Measurements from ENCODE around the gene LINC01488. TPM values are rescaled to one million over a fixed set of nuclear protein-coding genes. Genes with fewer than 3 reads are reported as not detected.

Gene LINC01488
- total and polyA plus RNA-seq, 2 experiments from 2014 or later, result not detected

GRCh38 chr11:69463181-69463994 is 18.1 kb upstream of the LINC01488 start (continued):
- TF ChIP-seq, protein P1, sequence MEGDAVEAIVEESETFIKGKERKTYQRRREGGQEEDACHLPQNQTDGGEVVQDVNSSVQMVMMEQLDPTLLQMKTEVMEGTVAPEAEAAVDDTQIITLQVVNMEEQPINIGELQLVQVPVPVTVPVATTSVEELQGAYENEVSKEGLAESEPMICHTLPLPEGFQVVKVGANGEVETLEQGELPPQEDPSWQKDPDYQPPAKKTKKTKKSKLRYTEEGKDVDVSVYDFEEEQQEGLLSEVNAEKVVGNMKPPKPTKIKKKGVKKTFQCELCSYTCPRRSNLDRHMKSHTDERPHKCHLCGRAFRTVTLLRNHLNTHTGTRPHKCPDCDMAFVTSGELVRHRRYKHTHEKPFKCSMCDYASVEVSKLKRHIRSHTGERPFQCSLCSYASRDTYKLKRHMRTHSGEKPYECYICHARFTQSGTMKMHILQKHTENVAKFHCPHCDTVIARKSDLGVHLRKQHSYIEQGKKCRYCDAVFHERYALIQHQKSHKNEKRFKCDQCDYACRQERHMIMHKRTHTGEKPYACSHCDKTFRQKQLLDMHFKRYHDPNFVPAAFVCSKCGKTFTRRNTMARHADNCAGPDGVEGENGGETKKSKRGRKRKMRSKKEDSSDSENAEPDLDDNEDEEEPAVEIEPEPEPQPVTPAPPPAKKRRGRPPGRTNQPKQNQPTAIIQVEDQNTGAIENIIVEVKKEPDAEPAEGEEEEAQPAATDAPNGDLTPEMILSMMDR (conservative IDR thresholded peaks at IDR 0.05; ENCODE audit: low read depth in 2 of 2), result no peak
- TF ChIP-seq JUNB (IDR thresholded peaks at IDR 0.05; ENCODE audit: unreplicated experiment), result no peak
- TF ChIP-seq ZNF114 (CRISPR knock-in tag; IDR thresholded peaks at IDR 0.05), result no peak
- TF ChIP-seq, protein P2, sequence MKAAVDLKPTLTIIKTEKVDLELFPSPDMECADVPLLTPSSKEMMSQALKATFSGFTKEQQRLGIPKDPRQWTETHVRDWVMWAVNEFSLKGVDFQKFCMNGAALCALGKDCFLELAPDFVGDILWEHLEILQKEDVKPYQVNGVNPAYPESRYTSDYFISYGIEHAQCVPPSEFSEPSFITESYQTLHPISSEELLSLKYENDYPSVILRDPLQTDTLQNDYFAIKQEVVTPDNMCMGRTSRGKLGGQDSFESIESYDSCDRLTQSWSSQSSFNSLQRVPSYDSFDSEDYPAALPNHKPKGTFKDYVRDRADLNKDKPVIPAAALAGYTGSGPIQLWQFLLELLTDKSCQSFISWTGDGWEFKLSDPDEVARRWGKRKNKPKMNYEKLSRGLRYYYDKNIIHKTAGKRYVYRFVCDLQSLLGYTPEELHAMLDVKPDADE (IDR thresholded peaks at IDR 0.05), result no peak
- no peak for TF ChIP-seq EZH2 (IDR thresholded peaks at IDR 0.05; ENCODE audit: low read depth, unreplicated experiment)
- TF ChIP-seq EZH2phosphoT487 (IDR thresholded peaks at IDR 0.05; ENCODE audit: unreplicated experiment), result no peak
- no peak for TF ChIP-seq CREB1 (CRISPR knock-in tag; IDR thresholded peaks at IDR 0.05; ENCODE audit: low read depth)
- TF ChIP-seq, protein P3, sequence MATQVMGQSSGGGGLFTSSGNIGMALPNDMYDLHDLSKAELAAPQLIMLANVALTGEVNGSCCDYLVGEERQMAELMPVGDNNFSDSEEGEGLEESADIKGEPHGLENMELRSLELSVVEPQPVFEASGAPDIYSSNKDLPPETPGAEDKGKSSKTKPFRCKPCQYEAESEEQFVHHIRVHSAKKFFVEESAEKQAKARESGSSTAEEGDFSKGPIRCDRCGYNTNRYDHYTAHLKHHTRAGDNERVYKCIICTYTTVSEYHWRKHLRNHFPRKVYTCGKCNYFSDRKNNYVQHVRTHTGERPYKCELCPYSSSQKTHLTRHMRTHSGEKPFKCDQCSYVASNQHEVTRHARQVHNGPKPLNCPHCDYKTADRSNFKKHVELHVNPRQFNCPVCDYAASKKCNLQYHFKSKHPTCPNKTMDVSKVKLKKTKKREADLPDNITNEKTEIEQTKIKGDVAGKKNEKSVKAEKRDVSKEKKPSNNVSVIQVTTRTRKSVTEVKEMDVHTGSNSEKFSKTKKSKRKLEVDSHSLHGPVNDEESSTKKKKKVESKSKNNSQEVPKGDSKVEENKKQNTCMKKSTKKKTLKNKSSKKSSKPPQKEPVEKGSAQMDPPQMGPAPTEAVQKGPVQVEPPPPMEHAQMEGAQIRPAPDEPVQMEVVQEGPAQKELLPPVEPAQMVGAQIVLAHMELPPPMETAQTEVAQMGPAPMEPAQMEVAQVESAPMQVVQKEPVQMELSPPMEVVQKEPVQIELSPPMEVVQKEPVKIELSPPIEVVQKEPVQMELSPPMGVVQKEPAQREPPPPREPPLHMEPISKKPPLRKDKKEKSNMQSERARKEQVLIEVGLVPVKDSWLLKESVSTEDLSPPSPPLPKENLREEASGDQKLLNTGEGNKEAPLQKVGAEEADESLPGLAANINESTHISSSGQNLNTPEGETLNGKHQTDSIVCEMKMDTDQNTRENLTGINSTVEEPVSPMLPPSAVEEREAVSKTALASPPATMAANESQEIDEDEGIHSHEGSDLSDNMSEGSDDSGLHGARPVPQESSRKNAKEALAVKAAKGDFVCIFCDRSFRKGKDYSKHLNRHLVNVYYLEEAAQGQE (IDR thresholded peaks at IDR 0.05; ENCODE audit: unreplicated experiment), result no peak

GRCh38 chr11:69463995-69464960 is 17.2 kb upstream of the LINC01488 start:
- H3K27me3 Mint-ChIP-seq (ENCODE audit: insufficient read depth, low read depth, poor library complexity), result peaks cover 11% of the 10 kb centered on the region
- Histone ChIP-seq H3K4me1 (ENCODE audit: insufficient read depth) (0 out of 2 replicates have a peak, but pooled peaks cover 4% of the 10 kb centered on the region), H3K27ac (ENCODE audit: low read depth) (no peak overlapping the region), H3K4me2 (no peak overlapping the region), H3K79me2 (replicated peaks; ENCODE audit: insufficient read depth) (no peaks in the 10 kb centered on the region), H3K36me3 (ENCODE audit: insufficient read depth) (no peaks in the 10 kb centered on the region), H3K27me3 (ENCODE audit: insufficient read depth) (no peaks in the 10 kb centered on the region), H3K4me3 (no peak overlapping the region), H4K20me1 (replicated peaks; ENCODE audit: insufficient read depth) (no peaks in the 10 kb centered on the region), H3F3A (replicated peaks; ENCODE audit: low read depth) (no peaks in the 10 kb centered on the region), H2AFZ (no peak overlapping the region), H3K9me2 (ENCODE audit: insufficient read depth) (no peaks in the 10 kb centered on the region)
- no peak for DNase-seq (ENCODE audit: low spot score)
- H3K36me3 Mint-ChIP-seq (ENCODE audit: low read depth), result peaks cover 14% of the 10 kb centered on the region
- H3K9me3 Mint-ChIP-seq, result peaks cover 19% of the 10 kb centered on the region
- no peak overlapping the region for H3K27ac Mint-ChIP-seq
- no peak overlapping the region for H3K4me3 Mint-ChIP-seq
- peaks cover 10% of the 10 kb centered on the region for H3K4me1 Mint-ChIP-seq
- no peak for ATAC-seq
- TF ChIP-seq, protein P3 (IDR thresholded peaks at IDR 0.05; ENCODE audit: unreplicated experiment), result no peak
- TF ChIP-seq EZH2 (IDR thresholded peaks at IDR 0.05; ENCODE audit: low read depth, unreplicated experiment) (no peak), EZH2phosphoT487 (IDR thresholded peaks at IDR 0.05; ENCODE audit: unreplicated experiment) (no peak), NANOG (IDR thresholded peaks at IDR 0.05; ENCODE audit: borderline replicate concordance) (no peak)
- TF ChIP-seq, protein P1 (conservative IDR thresholded peaks at IDR 0.05; ENCODE audit: low read depth in 2 of 2), result no peak
